ENCODE measurements around the gene KRT14. TPM values are rescaled to one million over a fixed set of nuclear protein-coding genes. Genes with fewer than 3 reads are reported as not detected.
"Not testable (repeated sequence)": the region's sequence is repeated elsewhere in the genome, so short reads cannot be mapped to it uniquely, and the experiment has no call there.

Gene KRT14
- total RNA-seq, 2 donors from 2014 or later: 2.3 TPM; not detected in 1

DNA sequence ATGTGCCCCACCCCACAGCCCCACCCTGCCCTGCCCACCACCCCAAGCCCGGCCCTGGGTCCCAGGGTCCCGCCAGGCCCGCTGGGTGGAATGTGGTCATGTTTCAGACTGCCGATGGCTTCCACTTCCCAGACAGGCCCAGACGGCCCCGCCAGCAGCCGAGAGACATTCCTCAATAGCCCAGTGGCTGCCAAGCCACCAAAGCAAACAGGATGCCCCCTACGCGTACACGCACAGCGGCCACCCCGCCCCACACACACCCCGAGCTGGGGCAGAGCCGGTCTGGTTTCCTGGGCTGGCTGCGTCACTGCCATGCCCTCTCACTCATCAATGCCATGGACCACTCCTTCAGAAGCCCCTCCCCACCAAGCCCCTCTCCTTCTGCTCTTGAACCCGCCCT is 38.9 kb upstream of the KRT14 start:
- no peak overlapping the region for H3K4me3 ChIP-seq
- peak in 1 of 4 donors; percentile 11 for DNase-seq
- intact Hi-C loops (cut with DNase I): no loop called here
- no peaks in the 10 kb centered on the region for H3K36me3 ChIP-seq (replicated peaks in 1 of 2; ENCODE audit: insufficient read depth in 1 of 2, low read depth in 2 of 2)
- no peaks in the 10 kb centered on the region for H3K4me1 ChIP-seq
- no peak overlapping the region for H3K27ac ChIP-seq
- no peak for ATAC-seq
- no peaks in the 10 kb centered on the region for H3K9me3 ChIP-seq
- whole genome bisulfite sequencing, 2 donors: 67 to 89% methylated on average over 9 to 16 of the region's 16 CpGs
- TF ChIP-seq POLR2A (IDR thresholded peaks at IDR 0.05): no peak
- TF ChIP-seq, protein P1, sequence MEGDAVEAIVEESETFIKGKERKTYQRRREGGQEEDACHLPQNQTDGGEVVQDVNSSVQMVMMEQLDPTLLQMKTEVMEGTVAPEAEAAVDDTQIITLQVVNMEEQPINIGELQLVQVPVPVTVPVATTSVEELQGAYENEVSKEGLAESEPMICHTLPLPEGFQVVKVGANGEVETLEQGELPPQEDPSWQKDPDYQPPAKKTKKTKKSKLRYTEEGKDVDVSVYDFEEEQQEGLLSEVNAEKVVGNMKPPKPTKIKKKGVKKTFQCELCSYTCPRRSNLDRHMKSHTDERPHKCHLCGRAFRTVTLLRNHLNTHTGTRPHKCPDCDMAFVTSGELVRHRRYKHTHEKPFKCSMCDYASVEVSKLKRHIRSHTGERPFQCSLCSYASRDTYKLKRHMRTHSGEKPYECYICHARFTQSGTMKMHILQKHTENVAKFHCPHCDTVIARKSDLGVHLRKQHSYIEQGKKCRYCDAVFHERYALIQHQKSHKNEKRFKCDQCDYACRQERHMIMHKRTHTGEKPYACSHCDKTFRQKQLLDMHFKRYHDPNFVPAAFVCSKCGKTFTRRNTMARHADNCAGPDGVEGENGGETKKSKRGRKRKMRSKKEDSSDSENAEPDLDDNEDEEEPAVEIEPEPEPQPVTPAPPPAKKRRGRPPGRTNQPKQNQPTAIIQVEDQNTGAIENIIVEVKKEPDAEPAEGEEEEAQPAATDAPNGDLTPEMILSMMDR (IDR thresholded peaks at IDR 0.05): no peak
- no peaks in the 10 kb centered on the region for H3K27me3 ChIP-seq

DNA sequence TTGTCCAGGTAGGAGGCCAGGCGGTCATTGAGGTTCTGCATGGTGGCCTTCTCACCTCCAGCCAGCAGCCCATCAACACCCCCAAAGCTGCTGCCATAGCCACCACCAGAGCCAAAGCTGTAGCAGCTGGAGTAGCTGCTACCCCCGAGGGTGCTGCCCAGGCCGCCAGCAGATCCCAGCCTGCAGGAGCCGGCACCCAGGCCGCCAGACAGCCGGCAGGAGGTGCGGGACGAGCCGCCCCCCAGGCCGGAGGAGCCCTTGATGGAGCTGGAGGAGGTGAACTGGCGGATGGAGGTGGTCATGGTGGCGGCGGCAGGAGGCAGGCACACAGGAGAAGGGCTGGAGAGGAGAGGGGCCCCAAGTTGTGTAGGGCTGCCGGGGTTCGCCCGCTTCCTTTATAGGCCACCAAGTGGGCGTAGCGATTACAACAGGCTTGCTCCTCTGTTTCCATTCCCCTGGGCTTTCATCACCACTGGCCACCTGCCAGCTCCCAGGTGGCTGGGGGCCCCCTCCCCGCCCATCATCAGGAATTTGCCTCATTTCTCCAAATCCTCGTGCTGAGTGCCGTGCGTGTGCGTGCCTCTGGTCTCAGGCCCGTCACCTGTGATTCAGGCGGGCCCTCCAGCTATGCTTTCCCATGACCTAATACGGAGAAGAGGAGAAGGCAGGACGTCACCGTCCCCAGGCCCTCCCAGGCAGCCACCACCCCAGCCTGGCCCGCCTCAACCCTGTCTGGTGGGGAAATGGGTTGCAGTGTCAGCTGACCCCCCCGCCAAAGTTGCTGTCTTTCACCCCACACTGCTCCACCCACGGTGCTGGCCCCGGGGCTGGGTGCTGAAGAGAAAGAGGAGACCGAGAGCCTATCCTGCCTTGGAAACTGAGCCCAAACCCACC is 37.8 kb upstream of the KRT14 start, which contains the start of gene KRT17:
Gene KRT17 (minus strand): TSS at position 368 of the 894 bp plus-strand sequence. CDS start 66 bp downstream, at position 302.
- DNase-seq: peak in 3 of 4 donors; percentile 17 to 43 (median 33)
- Histone ChIP-seq H3K27me3 (no peaks in the 10 kb centered on the region), H3K36me3 (replicated peaks in 1 of 2; ENCODE audit: insufficient read depth in 1 of 2, low read depth in 2 of 2) (no peaks in the 10 kb centered on the region), H3K4me1 (no peaks in the 10 kb centered on the region), H3K9me3 (no peaks in the 10 kb centered on the region), H3K4me3 (no peak within 1 kb of the TSS), H3K27ac (no peak within 1 kb of the TSS)
- whole genome bisulfite sequencing, 2 donors: 36 to 45% methylated on average over 19 to 33 of the region's 33 CpGs
- intact Hi-C loops (cut with DNase I): no loop called here
- ATAC-seq: peak; percentile 47
- no peak for TF ChIP-seq POLR2A (IDR thresholded peaks at IDR 0.05)
- TF ChIP-seq, protein P1 (IDR thresholded peaks at IDR 0.05): no peak

DNA sequence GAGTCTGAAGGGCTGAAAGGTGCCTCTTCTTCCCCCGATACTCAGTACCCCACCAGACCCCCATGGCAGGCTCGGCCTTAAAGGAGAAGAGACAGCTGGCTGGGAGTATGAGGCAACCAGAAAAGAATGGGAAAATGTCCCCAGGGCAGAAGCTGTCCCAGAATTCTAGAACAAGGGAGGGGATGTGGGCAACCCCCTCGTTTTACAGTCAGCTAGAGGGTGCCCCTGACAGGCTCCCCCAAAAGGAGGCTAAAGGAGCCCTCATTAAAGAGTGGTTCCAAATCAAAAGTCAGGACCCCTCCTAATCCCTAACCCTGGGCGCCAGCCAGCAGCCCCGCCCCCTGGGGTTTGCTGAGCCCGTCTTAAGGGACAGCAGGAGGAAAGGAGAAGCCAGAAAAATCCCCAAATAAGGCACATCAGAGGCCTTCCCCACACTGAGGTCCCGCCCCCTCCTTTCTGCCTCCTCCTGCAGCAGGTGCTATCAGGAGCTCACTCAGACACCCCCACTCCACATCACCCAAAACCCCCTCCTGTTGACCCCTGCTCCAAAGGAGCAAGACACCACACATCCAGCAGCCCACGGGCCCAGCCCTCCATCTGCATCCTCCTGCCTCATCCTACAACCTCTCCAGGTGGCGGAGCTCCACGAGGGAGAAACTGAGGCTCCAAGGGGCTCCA is 36.6 kb upstream of the KRT14 start:
- DNase-seq; H3K4me3 ChIP-seq; H3K27ac ChIP-seq; intact Hi-C loops (cut with DNase I); H3K4me1 ChIP-seq; H3K9me3 ChIP-seq; H3K27me3 ChIP-seq; ATAC-seq; H3K36me3 ChIP-seq (replicated peaks in 1 of 2; ENCODE audit: insufficient read depth in 1 of 2, low read depth in 2 of 2): not testable (repeated sequence)
- 53 to 65% methylated on average over 7 to 8 of the region's 10 CpGs for WGBS, 2 donors

DNA sequence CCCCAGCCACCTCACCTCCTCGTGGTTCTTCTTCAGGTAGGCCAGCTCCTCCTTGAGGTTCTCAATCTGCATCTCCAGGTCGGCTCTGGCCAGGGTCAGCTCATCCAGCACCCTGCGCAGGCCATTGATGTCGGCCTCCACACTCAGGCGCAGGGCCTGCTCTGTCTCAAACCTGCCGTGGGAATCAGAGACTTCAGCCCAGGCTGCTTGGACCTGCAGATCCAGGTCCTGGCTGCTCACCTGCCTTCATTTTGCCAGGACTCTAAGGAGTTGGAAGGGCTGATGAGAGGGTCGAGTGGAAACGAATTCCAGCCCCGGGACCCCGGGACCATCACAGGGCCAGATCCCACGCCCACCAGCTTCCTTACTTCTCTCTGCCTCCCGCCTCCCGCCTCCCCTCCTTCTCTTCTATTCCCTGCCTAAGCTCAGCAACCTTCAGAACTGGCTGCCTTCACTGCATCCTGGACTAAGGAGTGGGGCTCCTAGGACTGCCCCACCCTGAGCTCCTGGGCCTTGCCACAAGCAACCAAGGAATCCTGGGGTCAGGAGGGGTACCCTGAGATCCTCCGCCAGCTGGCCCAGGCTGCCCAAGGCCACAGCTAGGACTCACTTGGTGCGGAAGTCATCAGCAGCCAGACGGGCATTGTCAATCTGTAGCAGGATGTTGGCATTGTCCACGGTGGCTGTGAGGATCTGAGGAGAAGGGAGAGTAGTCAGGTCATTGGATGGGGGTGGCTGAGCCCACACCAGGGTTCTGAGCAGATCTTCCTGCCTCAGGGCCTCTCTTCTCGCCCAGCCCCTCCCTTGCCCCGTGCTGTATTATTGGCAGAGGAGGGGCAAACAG is 35.9 kb upstream of the KRT14 start:
- H3K9me3 ChIP-seq; DNase-seq; H3K4me1 ChIP-seq; H3K27ac ChIP-seq; ATAC-seq; H3K4me3 ChIP-seq; intact Hi-C loops (cut with DNase I); H3K36me3 ChIP-seq (replicated peaks in 1 of 2; ENCODE audit: insufficient read depth in 1 of 2, low read depth in 2 of 2); H3K27me3 ChIP-seq: not testable (repeated sequence)
- 50 to 64% methylated on average over 18 to 19 of the region's 19 CpGs for WGBS, 2 donors

DNA sequence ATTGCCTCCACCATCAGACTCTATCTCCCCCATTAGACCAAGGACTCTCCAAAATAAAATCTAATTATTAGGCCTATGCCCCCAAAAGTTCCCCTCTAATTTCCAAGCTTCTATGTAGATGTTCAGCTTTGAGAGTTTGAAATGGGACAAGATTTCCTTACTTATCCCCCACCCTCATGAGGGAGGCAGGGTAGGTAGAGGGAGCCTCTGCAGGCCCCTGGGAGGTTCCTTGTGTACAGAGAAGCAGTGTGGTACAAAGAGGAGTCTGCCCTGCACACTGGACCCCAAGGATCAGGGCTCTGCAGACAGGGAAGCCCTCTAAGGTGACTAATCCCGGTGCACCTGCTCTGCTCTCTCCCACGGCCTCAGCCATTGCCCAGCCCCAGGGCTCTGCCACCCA is 35.2 kb upstream of the KRT14 start:
- 52 to 65% methylated on average over 2 of the region's 2 CpGs for WGBS, 2 donors
- no peak for DNase-seq
- Histone ChIP-seq H3K36me3 (replicated peaks in 1 of 2; ENCODE audit: insufficient read depth in 1 of 2, low read depth in 2 of 2) (no peaks in the 10 kb centered on the region), H3K4me1 (no peaks in the 10 kb centered on the region), H3K4me3 (no peak overlapping the region), H3K9me3 (no peaks in the 10 kb centered on the region), H3K27me3 (no peaks in the 10 kb centered on the region), H3K27ac (no peak overlapping the region)
- TF ChIP-seq, protein P1 (IDR thresholded peaks at IDR 0.05): no peak
- TF ChIP-seq POLR2A (IDR thresholded peaks at IDR 0.05): no peak
- intact Hi-C loops (cut with DNase I): no loop called here
- no peak for ATAC-seq

DNA sequence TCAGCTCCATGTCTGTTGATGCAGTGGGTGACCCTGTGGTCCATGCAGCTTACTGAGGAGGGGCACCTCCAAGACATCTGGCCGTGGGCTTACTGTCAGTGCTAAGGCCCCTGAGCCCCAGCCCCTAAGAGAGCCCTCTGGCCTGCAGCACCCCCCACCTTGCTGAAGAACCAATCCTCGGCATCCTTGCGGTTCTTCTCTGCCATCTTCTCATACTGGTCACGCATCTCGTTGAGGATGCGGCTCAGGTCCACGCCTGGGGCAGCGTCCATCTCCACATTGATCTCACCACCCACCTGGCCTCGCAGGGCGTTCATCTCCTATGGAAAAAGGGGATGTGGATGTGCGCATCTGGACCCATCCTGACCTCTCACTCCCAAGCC is 34.7 kb upstream of the KRT14 start:
- not testable (repeated sequence) for ATAC-seq, H3K27me3 ChIP-seq
- 71 to 77% methylated on average over 11 of the region's 11 CpGs for WGBS, 2 donors

More for the DNA sequence above, 34.7 kb upstream of the KRT14 start:
- H3K4me1 ChIP-seq; intact Hi-C loops (cut with DNase I); H3K36me3 ChIP-seq (replicated peaks in 1 of 2; ENCODE audit: insufficient read depth in 1 of 2, low read depth in 2 of 2); H3K9me3 ChIP-seq; H3K27ac ChIP-seq; DNase-seq; H3K4me3 ChIP-seq: not testable (repeated sequence)

All from body of pancreas (tissue), 4 donors.